Brain pericyte (primary cell): ENCODE data around the gene CD200.
"Not testable (repeated sequence)": the region's sequence is repeated elsewhere in the genome, so short reads cannot be mapped to it uniquely, and the experiment has no call there.

Experiments
- DNase-seq: peaks from one replicate; pipeline ENCODE4 v3.0.0-alpha.2; 2012; ENCODE audit warnings: low read depth, low spot score

The CD200 gene

DNA sequence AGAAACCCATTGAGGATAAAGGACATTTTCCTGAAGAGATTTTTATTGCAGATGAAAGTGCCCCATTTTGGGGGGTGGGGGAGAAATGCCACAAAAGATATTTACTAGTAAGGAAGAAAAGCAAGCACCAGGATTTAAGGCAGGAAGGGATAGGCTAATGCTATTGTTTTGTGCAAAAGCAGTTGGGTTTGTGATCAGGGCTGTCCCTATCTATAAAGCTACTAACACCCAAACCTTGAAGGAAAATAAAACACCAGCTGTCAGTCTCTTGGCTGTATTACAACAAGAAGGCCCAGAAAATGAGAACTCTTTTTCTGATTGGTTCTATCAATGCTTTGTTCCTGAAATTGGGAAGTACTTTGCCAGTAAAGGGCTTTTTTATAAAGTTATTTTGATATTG is 56.0 kb downstream of the CD200 start:
- DNase-seq: no peak

DNA sequence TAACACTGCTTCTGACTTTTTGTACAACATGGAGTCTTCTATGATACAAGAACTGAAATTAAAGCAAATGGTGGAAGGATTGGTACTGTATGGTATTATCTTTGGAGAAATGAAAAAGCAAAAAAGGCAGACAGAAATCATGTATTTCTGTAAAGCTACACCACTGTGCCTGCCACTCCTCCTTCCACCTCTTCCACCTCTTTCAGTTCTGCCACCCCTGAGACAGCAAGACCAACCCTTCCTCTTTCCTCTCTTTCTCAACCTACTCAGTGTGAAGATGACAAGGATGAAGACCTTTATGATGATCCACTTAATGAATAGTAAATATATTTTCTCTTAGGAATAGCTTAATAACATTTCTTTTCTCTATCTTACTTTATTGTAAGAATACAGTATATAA is 57.0 kb downstream of the CD200 start:
- DNase-seq: no peak

DNA sequence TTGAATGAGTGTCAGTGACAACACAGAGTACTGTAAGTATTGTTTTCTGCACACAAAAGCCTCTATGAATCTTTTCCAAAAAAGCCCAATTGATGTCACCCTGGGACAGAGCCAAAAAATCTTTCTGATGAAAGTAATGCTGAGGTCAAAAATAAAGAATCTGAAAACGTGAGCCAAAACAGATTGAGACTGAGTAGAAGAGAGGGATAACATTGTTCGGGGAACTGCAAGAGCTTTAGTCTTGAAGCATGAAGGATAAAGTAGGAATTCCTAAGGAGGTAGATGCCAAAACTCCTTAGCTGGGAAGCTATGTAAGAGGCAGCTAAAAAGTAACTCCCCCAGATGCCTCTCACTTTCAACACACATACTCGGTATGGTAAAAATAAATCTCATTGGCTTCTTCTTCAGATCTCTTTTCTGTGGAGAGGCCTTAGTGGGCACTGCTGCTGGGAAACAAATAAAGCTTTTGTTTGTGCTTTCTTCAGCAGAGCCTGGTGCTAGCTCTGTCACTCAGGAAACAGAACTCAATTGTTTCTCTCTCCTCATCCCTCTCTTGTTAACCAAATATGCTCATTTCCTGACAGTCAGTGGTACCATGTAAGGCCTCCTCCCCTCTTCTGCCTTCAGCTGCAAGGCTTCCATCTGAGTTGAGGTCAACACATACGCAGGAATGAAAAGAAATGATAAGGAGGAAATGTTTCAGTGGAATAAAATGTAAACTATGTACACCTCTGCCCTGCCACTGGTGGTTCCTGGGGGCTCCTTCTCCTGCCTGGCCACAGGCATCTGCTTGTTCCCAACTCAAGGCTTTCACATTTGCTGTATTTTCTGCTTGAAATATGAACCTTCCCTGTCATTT is 58.1 kb downstream of the CD200 start:
- peak; percentile 18 for DNase-seq

DNA sequence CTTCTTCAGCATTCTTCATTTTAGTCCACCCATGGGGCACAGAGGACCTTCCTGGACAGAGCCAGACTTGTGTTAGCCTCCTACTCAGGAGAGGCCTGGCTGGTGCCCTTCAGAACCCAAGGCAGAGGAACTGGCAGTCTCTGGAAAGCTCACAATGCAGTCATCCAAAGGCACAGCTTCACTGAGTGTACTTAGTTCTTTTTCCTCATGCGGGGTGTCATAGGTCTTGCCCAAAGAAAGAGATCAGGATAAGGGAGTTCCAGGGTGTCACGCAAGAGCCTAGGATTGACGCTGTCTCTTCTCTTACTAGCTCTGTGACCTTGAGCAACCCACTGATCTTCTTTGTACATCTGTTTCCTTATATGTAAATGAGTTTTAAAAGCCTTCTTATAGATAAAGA is 58.7 kb downstream of the CD200 start:
- DNase-seq: peak; percentile 3

DNA sequence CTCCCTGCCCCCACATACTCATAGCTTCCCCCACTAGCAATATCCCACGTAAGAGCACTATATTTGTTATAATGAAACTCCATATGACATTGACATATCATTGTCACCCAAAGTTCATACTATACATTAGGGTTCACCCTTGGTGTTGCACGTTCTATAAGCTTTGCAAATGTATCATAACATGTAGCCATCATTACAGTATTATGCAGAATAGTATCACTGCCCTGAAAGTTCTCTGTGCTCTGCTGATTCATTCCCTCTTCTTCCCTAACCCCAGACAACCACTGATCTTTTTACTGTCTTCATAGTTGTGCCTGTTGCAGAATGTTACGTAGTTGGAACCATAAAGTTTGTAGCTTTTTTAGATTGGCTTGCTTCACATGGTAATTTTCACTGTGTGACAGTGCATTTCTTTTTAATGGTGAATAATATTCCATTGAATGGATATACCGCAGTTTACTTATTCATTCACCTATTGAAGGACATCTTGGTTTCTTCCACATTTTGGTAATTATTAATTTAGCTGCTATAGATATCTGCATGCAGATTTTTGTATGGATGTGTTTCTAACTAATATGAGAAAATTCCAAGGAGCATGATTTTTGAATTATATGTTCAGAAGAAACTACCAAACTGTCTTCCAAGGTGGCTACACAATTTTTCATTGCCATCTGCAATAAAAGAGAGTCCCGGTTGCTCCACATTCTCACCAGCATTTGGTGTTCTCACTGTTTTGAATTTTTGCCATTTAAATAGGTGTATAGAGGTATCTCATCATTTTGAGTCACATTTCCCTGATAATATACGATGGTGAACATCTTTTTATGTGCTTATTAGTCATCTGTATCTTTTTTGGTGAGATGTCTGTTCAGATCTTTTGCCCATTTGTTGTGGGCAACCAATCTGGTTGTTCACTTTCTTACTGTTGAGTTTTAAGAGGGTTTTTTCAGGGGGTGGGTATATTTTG is 59.7 kb downstream of the CD200 start:
- no peak for DNase-seq

DNA sequence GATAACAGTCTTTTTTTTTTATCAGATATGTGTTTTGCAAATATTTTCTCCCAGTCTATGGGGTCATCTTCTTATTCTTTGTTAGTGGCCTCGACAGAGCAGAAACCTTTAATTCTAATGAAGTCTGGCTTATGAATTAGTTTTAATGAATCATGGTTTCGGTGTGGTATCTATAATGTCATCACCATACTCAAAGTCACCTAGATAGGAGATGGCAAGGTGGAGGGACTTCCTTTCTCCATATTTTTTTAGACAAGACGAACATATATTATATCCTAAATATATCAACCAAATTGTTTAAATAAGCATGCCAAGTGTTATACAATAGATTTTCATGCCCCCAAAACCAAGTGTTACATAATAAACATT is 60.4 kb downstream of the CD200 start:
- no peak for DNase-seq

DNA sequence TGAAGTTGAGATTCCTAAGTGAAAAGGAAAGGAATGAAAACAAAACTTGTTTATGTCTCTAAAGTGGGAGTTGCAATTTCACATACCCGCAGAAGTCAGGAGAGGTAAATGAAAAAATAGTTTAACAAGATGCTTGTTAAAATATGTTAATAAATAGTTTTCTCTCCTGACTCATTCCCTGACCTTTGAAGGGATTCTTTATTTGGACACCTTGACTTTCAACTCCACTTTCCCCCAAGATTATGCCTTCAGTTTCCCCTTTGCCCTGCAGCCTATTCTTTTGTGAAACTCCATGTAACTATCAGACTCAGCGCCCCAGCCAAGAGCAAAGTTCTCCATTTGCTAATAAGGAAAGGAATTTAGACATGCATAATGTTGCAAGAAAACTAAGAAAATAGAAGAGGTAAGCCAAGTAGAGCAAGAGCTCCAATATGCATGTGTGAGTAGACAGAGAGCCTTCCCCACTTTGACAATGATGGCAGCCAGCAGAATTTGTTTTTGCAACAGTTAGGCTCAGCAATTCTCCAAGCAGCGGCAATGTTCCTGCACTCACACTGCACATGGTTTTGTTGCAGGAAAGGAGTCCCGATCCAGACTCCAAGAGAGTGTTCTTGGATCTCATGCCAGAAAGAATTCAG is 61.2 kb downstream of the CD200 start:
- no peak for DNase-seq

DNA sequence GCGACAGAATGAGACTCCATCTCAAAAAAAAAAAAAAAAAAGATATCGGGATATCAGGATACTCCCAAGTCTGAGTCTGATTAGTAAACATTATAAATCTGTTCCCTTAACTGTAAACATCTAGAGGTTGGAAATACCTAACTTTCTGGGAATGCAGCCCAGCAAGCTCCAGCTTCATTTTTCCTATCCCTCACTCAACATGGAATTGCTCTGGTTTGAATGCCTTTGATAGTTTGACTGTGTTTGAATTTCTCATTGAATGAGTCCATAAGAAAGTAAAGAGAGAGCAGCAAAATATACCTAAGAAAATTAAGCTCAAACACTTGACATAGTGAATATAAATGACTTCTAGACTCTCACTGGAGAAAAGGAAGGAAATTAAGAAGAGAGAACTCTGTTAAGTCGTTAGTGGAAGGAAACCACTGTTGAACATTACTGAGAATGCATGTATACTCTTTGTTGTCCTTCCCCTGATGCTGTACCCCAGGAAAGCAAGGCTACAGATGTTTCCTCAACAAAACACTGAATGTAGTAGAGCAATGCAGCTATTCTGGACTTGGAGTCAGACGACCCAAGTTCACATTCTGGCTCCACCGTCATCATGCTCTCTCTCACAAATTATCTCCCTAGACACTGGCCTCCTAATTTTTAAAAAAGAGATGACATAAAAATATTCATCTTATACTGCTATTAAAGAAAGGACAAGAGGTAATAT is 62.4 kb downstream of the CD200 start:
- DNase-seq: no peak

DNA sequence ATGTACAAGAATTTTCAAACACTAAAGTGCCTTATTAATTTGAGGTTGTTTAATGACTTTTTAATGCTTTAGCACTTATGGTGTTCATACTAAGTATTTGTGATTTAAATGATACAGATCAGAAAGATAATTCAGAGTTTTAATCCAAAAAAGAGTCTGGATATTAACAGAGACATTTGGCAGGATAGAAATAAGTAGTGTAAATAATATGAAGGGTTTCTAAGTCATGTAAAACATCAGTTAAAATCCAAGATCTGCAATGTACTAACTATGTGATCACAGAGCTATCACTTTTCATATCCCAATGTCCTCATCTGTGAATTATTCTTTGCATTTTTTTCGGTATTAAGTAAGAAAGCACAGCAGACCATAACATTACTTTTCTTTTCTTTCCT is 62.9 kb downstream of the CD200 start:
- no peak for DNase-seq

DNA sequence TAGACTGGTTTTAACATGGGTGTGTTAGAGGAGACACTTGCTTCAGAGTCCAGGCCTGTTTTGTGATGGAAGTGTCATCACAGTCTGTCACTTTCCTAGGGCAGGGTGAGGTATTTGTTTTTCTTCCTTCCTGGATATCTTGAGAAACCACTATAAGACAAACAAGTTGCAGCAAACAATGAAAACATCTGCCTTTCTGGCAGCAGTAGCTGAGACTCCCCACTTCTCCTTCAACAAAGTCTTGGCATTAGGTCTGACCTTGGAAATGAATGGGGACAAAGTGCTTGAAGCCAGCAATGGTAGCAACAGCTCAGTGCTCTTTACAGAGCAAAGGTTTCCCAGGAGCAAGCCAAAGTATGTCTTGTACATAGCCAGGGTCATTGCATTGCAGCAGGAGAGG is 64.6 kb downstream of the CD200 start:
- no peak for DNase-seq

DNA sequence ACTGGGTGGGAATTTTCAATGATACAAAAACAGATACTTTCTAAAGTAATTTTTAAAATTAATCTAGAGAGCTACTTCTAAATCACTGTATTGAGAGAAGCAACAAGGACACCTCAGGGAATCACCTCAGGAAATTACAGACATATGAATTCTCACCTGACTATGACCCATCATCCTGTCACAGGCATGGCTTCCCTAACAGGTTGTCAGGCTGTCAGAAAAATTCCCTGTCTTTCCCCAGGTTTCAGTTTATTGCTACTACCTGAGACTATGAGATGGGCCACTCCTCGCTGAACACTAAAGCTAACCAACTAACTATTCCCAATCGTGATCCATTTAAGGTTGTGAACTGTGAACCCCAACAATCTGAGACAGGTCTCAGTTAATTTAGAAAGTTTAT is 66.1 kb downstream of the CD200 start:
- no peak for DNase-seq

DNA sequence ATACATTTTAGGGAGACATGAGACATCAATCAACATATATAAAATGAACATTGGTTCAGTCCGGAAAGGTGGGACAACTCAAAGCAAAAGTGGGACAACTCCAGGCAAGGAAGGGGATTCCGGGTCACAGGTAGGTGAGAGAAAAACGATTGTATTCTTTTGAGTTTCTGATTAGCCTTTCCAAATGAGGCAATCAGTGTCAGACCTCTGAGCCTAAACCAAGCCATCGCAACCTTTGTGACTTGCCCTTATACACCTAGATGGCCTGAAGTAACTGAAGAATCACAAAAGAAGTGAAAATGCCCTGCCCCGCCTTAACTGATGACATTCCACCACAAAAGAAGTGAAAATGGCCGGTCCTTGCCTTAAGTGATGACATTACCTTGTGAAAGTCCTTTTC is 66.6 kb downstream of the CD200 start:
- not testable (repeated sequence) for DNase-seq

DNA sequence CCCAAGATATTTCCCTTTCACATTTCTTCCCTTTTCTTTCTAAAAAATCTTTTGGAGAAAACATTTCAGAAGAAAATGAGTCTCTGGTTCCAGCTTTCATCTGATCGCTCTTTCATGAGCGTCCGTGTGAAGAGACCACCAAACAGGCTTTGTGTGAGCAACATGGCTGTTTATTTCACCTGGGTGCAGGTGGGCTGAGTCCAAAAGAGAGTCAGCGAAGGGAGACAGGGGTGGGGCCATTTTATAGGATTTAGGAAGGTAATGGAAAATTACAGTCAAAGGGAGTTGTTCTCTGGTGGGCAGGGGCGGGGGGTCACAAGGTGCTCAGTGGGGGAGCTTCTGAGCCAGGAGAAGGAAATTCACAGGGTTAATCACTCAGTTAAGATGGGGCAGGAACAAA is 67.4 kb downstream of the CD200 start:
- not testable (repeated sequence) for DNase-seq

DNA sequence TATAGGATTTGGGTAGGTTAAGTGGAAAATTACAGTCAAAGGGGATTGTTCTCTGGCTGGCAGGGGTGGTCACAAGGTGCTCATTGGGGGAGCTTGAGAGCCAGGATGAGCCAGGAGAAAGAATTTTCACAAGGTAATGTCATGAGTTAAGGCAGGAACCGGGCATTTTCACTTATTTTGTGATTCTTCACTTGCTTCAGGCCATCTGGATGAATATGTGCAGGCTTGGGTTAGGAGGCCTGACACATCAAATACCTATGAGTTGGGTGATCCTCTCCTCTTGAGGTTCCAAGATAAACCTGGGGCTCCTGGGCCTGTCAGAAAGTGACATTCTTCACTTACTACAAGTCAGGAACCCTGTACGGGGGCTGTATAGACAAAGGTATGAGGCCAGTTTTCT is 68.7 kb downstream of the CD200 start:
- DNase-seq: no peak

DNA sequence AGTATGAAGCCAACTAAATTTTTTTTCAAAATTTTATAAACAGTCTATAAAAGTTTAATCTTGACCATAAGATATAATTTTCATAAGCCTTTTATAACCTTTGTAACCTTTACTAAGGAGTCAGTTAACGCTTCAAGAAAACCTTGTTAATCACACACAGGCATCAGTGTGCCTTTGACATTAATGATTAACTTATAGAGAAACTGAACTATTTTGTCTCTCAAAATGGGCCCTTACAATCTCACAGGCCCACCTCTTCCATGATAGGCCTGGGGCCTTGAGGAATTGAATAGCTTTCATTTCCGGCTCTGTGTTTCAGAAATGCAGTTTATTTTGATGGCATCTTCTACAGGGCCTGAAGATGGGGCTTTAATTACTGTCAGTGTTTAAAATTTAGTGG is 70.1 kb downstream of the CD200 start:
- no peak for DNase-seq

DNA sequence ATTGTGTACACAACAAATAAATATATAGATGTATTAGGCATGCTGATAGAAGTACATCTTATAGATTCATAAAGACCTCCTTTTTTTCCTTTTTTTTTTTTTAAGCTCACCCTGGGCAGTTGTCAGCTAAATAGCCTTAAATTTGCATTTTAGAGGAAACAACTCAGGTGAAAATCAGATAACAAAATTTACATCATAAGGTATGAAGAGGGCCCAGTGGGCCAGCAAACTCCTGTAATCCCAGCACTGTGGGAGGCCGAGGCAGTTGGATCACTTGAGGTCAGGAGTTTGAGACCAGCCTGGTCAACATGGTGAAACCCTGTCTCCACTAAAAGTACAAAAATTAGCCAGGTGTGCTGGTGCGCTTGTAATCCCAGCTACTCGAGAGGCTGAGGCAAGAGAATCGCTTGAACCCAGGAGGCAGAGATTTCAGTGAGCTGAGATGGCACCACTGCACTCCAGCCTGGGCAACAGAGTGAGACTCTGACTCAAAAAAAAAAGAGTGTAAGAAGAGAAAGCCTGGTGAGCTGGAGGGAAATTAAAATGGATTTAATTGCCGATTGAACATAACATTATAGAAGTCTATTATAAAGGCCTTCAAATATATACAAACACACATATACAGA is 72.1 kb downstream of the CD200 start:
- not testable (repeated sequence) for DNase-seq

DNA sequence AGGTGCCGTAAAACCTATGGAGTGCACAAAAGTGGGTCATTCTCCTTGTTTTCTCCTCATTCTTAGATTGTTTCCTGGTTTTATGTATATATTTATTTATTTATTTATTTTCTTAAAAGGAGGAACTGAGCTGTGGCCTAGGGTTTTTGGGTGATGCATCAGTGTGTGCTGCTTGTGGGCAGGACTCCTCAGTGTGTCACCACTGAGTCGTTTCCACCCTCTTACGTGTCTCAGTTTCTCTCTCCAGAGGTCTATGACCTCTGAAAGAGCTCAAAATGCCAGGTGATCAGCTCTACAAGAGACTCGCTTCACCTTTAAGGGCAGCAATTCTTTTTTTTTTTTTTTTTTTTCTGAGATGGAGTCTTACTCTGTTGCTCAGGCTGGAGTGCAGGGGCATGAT is 72.9 kb downstream of the CD200 start:
- no peak for DNase-seq

DNA sequence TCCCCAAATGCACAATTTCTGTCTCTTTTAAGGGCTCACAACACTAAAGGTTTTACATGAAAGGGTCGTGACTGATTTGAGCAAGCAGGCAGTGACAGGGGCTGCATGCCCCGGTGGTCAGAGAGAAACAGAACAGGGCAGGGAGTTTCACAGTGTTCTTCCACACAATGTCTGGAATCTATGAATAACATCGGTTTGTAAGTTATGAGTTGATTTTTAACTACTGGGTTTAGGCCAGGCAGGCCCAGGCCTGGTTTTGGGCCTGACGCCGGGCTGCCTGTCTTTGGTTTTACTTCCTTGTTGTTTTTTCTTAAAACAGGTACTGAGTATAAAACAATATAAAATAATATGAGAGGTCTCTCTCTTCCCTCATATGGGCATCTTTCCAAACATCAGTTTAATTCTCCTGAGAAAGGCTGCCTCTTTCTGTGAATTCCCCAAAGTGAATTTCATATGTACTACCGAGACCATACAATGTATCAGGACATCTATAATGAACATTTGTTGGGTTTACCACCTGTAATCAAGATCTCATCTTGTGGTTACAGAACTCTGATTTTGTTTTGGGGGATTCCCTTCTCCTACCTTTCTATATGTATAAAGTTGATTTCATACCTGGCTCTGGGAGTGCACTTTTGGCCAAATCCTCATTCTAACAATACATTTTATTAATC is 74.4 kb downstream of the CD200 start:
- no peak for DNase-seq

DNA sequence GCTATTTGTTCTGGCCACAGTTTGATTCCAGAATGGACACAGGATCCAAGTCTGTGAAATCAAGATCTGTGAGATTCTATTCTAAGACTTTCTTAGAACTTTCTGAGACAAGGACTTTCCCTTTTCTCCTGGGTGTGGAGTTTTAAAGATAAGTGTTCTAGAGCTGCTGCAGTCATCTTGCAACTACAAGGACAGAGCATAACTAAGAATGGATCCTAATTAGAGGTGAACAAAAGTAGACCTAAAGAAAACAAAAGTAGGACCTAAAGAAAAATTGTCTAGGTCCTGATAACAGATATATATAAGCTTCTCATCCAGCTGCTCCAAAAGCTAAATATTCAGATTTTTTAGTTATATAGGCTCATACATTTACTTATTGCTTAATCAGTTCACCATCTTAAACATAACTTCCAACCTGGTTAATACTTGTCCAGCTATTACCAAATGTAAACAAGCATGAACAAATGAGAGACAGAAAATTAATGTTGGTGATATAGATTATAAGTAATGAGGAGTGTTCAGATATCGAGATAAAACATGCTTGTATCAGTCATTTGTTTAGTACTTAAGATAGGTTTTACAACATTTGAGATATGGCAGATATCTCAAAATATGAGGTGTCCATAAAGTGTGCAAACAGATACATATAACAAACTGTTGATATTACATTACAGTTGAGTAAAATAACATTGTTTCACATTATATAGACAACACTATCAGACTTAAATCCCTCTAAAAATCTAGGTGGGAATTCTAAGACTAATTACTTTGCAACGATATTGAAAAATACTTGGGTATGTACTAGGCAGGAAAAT is 75.1 kb downstream of the CD200 start:
- no peak for DNase-seq

DNA sequence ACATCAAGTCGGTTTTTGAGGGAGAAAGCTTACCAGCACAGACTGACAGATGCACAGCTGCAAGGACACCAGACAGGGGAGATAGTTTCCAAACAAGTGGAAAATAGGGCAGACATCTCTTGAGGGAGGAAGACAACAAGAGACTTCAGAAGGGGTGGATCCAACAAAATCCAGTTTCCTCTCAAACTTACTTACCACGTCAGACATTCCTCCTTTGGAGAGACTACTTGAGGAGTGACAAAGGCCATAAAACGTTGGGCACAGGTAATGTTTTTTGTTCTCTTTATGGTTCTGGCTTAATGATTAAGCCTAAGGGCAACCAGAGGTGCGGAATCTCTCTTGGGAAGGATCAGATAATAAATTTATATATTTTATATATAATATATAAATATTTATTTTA is 76.1 kb downstream of the CD200 start:
- DNase-seq: no peak
